GM12878 (cell line): Measurements from ENCODE around the gene THSD8. TPM values are rescaled to one million over a fixed set of nuclear protein-coding genes. Genes with fewer than 3 reads are reported as not detected.

Experiments
- CHD2 ChIP-seq: IDR thresholded peaks from 2 replicates; pipeline ENCODE4 v1.6.1; 2011; ENCODE audit warnings: low read depth, low read length, improper control_type of control experiment, borderline replicate concordance
- HDGF ChIP-seq: fragments of 450-650 bp; IDR thresholded peaks from 2 replicates; pipeline ENCODE4 v1.6.1; 2016; ENCODE audit warnings: antibody characterized with exemption
- LARP7 ChIP-seq: fragments of 450-650 bp; IDR thresholded peaks from 2 replicates; pipeline ENCODE4 v1.6.1; 2017; ENCODE audit warnings: mild to moderate bottlenecking
- NBN ChIP-seq: fragments of 450-650 bp; IDR thresholded peaks from 2 replicates; pipeline ENCODE4 v1.6.1; 2016
- POLR2A ChIP-seq: IDR thresholded peaks from 2 replicates; pipeline ENCODE4 v1.6.1; 2011; ENCODE audit warnings: low read depth, mild to moderate bottlenecking, low read length
- POLR2AphosphoS5 ChIP-seq: IDR thresholded peaks from 2 replicates; pipeline ENCODE4 v1.6.1; 2011; ENCODE audit warnings: mild to moderate bottlenecking, low read length, inconsistent platforms
- ZBED1 ChIP-seq: IDR thresholded peaks from 2 replicates; pipeline ENCODE4 v1.6.1; 2016; ENCODE audit warnings: borderline replicate concordance
- polyA plus RNA-seq, 11 experiments: library from polyadenylated mRNA; depleted of rRNA in 4 of 11; unstranded in 6 of 11; stranded (reverse) in 5 of 11; fragments of >200 nt; fragmentation: Nextera tagmentation in 4 of 11; fragmentation: Illumina TruSeq in 1 of 11; extraction: Ambion mirVana in 4 of 11; extraction: Trizol in 1 of 11; gene quantifications; 1 replicate in 1 of 11; 2 replicates in 10 of 11; pipeline versions ENCODE4 v1.2.1 to v1.2.3, GENCODE V29; 2011 to 2016; ENCODE audit warnings: inconsistent platforms in 2 of 11, missing spikeins in 2 of 11, low read depth in 1 of 11
- total RNA-seq, 4 experiments: library from RNA; depleted of rRNA in 3 of 4; stranded (reverse); fragments of >200 nt in 3 of 4; fragmentation: Illumina TruSeq in 1 of 4; extraction: Trizol in 1 of 4; gene quantifications; 2 replicates each; pipeline versions ENCODE4 v1.2.1 to v1.2.3, GENCODE V29; 2013 to 2021
- TF ChIP-seq, protein P1 (sequence below): fragments of 450-650 bp; IDR thresholded peaks from 2 replicates; pipeline ENCODE4 v1.6.1; 2017; ENCODE audit warnings: low read depth, mild to moderate bottlenecking, moderate library complexity
- TF ChIP-seq, protein P2 (sequence below): IDR thresholded peaks from 2 replicates; pipeline ENCODE4 v1.6.1; 2012; ENCODE audit warnings: mild to moderate bottlenecking, low read depth, low read length
- TF ChIP-seq, protein P3 (sequence below): IDR thresholded peaks from 2 replicates; pipeline ENCODE4 v1.6.1; 2012; ENCODE audit warnings: low read depth, low read length, improper control_type of control experiment
- TF ChIP-seq, protein P4 (sequence below): fragments of 450-650 bp; IDR thresholded peaks from 2 replicates; pipeline ENCODE4 v1.6.1; 2016; ENCODE audit warnings: mild to moderate bottlenecking

The THSD8 gene
- total and polyA plus RNA-seq, 10 of the 15 experiments (the other 5 are each of a cell fraction or from before 2014, with no cell fraction given), result 0.24 to 32.3 (median 21.3) TPM; not detected in 2

DNA sequence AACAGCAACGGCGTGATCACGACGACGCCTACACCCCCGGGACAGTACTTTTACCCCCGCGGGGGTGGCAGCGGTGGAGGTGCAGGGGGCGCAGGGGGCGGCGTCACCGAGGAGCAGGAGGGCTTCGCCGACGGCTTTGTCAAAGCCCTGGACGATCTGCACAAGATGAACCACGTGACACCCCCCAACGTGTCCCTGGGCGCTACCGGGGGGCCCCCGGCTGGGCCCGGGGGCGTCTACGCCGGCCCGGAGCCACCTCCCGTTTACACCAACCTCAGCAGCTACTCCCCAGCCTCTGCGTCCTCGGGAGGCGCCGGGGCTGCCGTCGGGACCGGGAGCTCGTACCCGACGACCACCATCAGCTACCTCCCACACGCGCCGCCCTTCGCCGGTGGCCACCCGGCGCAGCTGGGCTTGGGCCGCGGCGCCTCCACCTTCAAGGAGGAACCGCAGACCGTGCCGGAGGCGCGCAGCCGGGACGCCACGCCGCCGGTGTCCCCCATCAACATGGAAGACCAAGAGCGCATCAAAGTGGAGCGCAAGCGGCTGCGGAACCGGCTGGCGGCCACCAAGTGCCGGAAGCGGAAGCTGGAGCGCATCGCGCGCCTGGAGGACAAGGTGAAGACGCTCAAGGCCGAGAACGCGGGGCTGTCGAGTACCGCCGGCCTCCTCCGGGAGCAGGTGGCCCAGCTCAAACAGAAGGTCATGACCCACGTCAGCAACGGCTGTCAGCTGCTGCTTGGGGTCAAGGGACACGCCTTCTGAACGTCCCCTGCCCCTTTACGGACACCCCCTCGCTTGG is 9.6 kb upstream of the THSD8 start (continued):
- TF ChIP-seq, protein P1, sequence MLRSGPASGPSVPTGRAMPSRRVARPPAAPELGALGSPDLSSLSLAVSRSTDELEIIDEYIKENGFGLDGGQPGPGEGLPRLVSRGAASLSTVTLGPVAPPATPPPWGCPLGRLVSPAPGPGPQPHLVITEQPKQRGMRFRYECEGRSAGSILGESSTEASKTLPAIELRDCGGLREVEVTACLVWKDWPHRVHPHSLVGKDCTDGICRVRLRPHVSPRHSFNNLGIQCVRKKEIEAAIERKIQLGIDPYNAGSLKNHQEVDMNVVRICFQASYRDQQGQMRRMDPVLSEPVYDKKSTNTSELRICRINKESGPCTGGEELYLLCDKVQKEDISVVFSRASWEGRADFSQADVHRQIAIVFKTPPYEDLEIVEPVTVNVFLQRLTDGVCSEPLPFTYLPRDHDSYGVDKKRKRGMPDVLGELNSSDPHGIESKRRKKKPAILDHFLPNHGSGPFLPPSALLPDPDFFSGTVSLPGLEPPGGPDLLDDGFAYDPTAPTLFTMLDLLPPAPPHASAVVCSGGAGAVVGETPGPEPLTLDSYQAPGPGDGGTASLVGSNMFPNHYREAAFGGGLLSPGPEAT, result no peak
- peak; percentile 81 for TF ChIP-seq POLR2A
- TF ChIP-seq, protein P2, sequence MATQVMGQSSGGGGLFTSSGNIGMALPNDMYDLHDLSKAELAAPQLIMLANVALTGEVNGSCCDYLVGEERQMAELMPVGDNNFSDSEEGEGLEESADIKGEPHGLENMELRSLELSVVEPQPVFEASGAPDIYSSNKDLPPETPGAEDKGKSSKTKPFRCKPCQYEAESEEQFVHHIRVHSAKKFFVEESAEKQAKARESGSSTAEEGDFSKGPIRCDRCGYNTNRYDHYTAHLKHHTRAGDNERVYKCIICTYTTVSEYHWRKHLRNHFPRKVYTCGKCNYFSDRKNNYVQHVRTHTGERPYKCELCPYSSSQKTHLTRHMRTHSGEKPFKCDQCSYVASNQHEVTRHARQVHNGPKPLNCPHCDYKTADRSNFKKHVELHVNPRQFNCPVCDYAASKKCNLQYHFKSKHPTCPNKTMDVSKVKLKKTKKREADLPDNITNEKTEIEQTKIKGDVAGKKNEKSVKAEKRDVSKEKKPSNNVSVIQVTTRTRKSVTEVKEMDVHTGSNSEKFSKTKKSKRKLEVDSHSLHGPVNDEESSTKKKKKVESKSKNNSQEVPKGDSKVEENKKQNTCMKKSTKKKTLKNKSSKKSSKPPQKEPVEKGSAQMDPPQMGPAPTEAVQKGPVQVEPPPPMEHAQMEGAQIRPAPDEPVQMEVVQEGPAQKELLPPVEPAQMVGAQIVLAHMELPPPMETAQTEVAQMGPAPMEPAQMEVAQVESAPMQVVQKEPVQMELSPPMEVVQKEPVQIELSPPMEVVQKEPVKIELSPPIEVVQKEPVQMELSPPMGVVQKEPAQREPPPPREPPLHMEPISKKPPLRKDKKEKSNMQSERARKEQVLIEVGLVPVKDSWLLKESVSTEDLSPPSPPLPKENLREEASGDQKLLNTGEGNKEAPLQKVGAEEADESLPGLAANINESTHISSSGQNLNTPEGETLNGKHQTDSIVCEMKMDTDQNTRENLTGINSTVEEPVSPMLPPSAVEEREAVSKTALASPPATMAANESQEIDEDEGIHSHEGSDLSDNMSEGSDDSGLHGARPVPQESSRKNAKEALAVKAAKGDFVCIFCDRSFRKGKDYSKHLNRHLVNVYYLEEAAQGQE, result no peak
- peak; percentile 53; the same call in 1 of the 2 replicates for TF ChIP-seq ZBED1
- TF ChIP-seq NBN, result no peak
- TF ChIP-seq POLR2AphosphoS5, result peak; percentile 87
- peak; percentile 91 for TF ChIP-seq LARP7
- TF ChIP-seq, protein P3, sequence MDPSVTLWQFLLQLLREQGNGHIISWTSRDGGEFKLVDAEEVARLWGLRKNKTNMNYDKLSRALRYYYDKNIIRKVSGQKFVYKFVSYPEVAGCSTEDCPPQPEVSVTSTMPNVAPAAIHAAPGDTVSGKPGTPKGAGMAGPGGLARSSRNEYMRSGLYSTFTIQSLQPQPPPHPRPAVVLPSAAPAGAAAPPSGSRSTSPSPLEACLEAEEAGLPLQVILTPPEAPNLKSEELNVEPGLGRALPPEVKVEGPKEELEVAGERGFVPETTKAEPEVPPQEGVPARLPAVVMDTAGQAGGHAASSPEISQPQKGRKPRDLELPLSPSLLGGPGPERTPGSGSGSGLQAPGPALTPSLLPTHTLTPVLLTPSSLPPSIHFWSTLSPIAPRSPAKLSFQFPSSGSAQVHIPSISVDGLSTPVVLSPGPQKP, result peak; percentile 61
- TF ChIP-seq CHD2, result 0 out of 2 replicates have a peak, but pooled peaks have one; percentile 10
- peak; percentile 83; the same call in 1 of the 2 replicates for TF ChIP-seq HDGF
- TF ChIP-seq, protein P4, sequence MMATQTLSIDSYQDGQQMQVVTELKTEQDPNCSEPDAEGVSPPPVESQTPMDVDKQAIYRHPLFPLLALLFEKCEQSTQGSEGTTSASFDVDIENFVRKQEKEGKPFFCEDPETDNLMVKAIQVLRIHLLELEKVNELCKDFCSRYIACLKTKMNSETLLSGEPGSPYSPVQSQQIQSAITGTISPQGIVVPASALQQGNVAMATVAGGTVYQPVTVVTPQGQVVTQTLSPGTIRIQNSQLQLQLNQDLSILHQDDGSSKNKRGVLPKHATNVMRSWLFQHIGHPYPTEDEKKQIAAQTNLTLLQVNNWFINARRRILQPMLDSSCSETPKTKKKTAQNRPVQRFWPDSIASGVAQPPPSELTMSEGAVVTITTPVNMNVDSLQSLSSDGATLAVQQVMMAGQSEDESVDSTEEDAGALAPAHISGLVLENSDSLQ, result peak; percentile 52; the same call in 1 of the 2 replicates
